Liver (tissue), 9 donors: ENCODE measurements around the gene TRIM63. TPM values are rescaled to one million over a fixed set of nuclear protein-coding genes. Genes with fewer than 3 reads are reported as not detected.

Source experiments
- DNase-seq: peaks from one replicate; pipeline ENCODE4 v3.0.0-alpha.2; 2017; ENCODE audit warnings: low spot score
- H3K27ac ChIP-seq, 2 donors: one replicate each; pipeline ENCODE4 v1.7.0; 2013; ENCODE audit warnings: inconsistent platforms in 2 of 2, low read length in 2 of 2, control low read depth in 1 of 2, low read depth in 1 of 2, mild to moderate bottlenecking in 1 of 2
- H3K27me3 ChIP-seq, 4 donors: one replicate each; pipeline versions ENCODE4 v1.6.1 to v1.7.0; 2013; ENCODE audit warnings: low read length in 3 of 4, inconsistent platforms in 1 of 4, mild to moderate bottlenecking in 1 of 4, moderate library complexity in 1 of 4; ENCODE audit not compliant: control insufficient read depth in 4 of 4, insufficient read depth in 4 of 4
- H3K36me3 ChIP-seq, 4 donors: one replicate each; pipeline versions ENCODE4 v1.6.1 to v1.7.0; 2013; ENCODE audit warnings: low read length in 3 of 4, mild to moderate bottlenecking in 3 of 4, low read depth in 1 of 4, moderate library complexity in 1 of 4; ENCODE audit not compliant: control insufficient read depth in 4 of 4, insufficient read depth in 3 of 4
- H3K4me1 ChIP-seq, 4 donors: one replicate each; pipeline versions ENCODE4 v1.6.1 to v1.7.0; 2013; ENCODE audit warnings: low read length in 3 of 4, mild to moderate bottlenecking in 3 of 4, moderate library complexity in 1 of 4; ENCODE audit not compliant: control insufficient read depth in 4 of 4, insufficient read depth in 4 of 4
- H3K4me3 ChIP-seq, 3 donors: one replicate each; pipeline versions ENCODE4 v1.6.1 to v1.7.0; 2013; ENCODE audit warnings: low read length in 3 of 3, control low read depth in 1 of 3, low read depth in 1 of 3, mild to moderate bottlenecking in 1 of 3
- H3K9ac ChIP-seq, 2 donors: one replicate each; pipeline ENCODE4 v1.7.0; 2013; ENCODE audit warnings: low read length in 2 of 2, mild to moderate bottlenecking in 2 of 2, moderate library complexity in 2 of 2, control low read depth in 1 of 2, low read depth in 1 of 2
- H3K9me3 ChIP-seq, 4 donors: one replicate each; pipeline versions ENCODE4 v1.6.1 to v1.7.0; 2013; ENCODE audit warnings: low read length in 3 of 4; ENCODE audit not compliant: control insufficient read depth in 4 of 4
- EGR1 ChIP-seq, 2 donors: IDR thresholded peaks; 2 replicates each; pipeline ENCODE4 v1.6.1; 2016 to 2018; ENCODE audit warnings: antibody characterized with exemption in 2 of 2, low read depth in 2 of 2
- FOXA1 ChIP-seq: IDR thresholded peaks from 2 replicates; pipeline ENCODE4 v1.6.1; 2016; ENCODE audit warnings: antibody characterized with exemption
- FOXA2 ChIP-seq: IDR thresholded peaks from 2 replicates; pipeline ENCODE4 v1.6.1; 2016; ENCODE audit warnings: antibody characterized with exemption
- GABPA ChIP-seq, 2 donors: IDR thresholded peaks in 1 of 2; conservative IDR thresholded peaks in 1 of 2; 2 replicates each; pipeline ENCODE4 v1.6.1; 2016; ENCODE audit warnings: antibody characterized with exemption in 2 of 2, mild to moderate bottlenecking in 1 of 2, moderate library complexity in 1 of 2
- HNF4A ChIP-seq, 2 donors: conservative IDR thresholded peaks; 2 replicates each; pipeline ENCODE4 v1.6.1; 2016; ENCODE audit warnings: antibody characterized with exemption in 2 of 2, mild to moderate bottlenecking in 2 of 2
- HNF4G ChIP-seq: IDR thresholded peaks from 2 replicates; pipeline ENCODE4 v1.6.1; 2016; ENCODE audit warnings: antibody characterized with exemption
- JUND ChIP-seq, 2 donors: IDR thresholded peaks; 2 replicates each; pipeline ENCODE4 v1.6.1; 2016; ENCODE audit warnings: antibody characterized with exemption in 2 of 2
- NR2F2 ChIP-seq: IDR thresholded peaks from 2 replicates; pipeline ENCODE4 v1.6.1; 2016; ENCODE audit warnings: antibody characterized with exemption
- RAD21 ChIP-seq, 2 donors: IDR thresholded peaks; 2 replicates each; pipeline ENCODE4 v1.6.1; 2016; ENCODE audit warnings: antibody characterized with exemption in 2 of 2, mild to moderate bottlenecking in 2 of 2
- RXRA ChIP-seq, 2 donors: IDR thresholded peaks; 2 replicates each; pipeline ENCODE4 v1.6.1; 2017 to 2018; ENCODE audit warnings: antibody characterized with exemption in 2 of 2, mild to moderate bottlenecking in 1 of 2
- SP1 ChIP-seq: IDR thresholded peaks from 2 replicates; pipeline ENCODE4 v1.6.1; 2018; ENCODE audit warnings: antibody characterized with exemption, mild to moderate bottlenecking
- TAF1 ChIP-seq: conservative IDR thresholded peaks from 2 replicates; pipeline ENCODE4 v1.6.1; 2016; ENCODE audit warnings: antibody characterized with exemption, mild to moderate bottlenecking
- YY1 ChIP-seq: IDR thresholded peaks from 2 replicates; pipeline ENCODE4 v1.6.1; 2016; ENCODE audit warnings: antibody characterized with exemption, mild to moderate bottlenecking
- WGBS: extraction: QIAGEN DNeasy Blood & Tissue Kit; methylation state at CpG from one replicate; pipeline ENCODE4 v1.1.7; 2013; 5-methylcytosine and 5-hydroxymethylcytosine counted together
- polyA plus RNA-seq, 2 donors: library from polyadenylated mRNA; stranded (reverse) in 1 of 2; unstranded in 1 of 2; fragments of 200-250 nt in 1 of 2; fragments of >200 nt in 1 of 2; fragmentation: Nextera tagmentation in 1 of 2; extraction: Ambion mirVana in 1 of 2; gene quantifications; one replicate each; pipeline versions ENCODE4 v1.2.1 to v1.2.3, GENCODE V29; 2013 to 2015
- total RNA-seq, 2 donors: library from RNA; depleted of rRNA; stranded (reverse); fragments of >200 nt; gene quantifications; one replicate each; pipeline ENCODE4 v1.2.3, GENCODE V29; 2014
- TF ChIP-seq, protein P1 (sequence below): IDR thresholded peaks from 2 replicates; pipeline ENCODE4 v1.6.1; 2016; ENCODE audit warnings: antibody characterized with exemption
- TF ChIP-seq, protein P2 (sequence below): IDR thresholded peaks from 2 replicates; pipeline ENCODE4 v1.6.1; 2016; ENCODE audit warnings: antibody characterized with exemption
- TF ChIP-seq, protein P3 (sequence below): fragments of 150-350 bp; IDR thresholded peaks from 2 replicates; pipeline ENCODE4 v1.5.1; 2017; ENCODE audit warnings: improper control_type of control experiment, low read depth, low read length; ENCODE audit not compliant: missing input control
- TF ChIP-seq, protein P4 (sequence below): IDR thresholded peaks from 2 replicates; pipeline ENCODE4 v1.6.1; 2016; ENCODE audit warnings: antibody characterized with exemption
- TF ChIP-seq, protein P5 (sequence below): IDR thresholded peaks from 2 replicates; pipeline ENCODE4 v1.6.1; 2016; ENCODE audit warnings: antibody characterized with exemption, mild to moderate bottlenecking
- donor health status: healthy.
- donor health status: healthy.
- donor health status: healthy.
- donor health status: healthy.
- donor health status: healthy.

Gene TRIM63
- total and polyA plus RNA-seq, 4 donors: 0.03 TPM; not detected in 3

DNA sequence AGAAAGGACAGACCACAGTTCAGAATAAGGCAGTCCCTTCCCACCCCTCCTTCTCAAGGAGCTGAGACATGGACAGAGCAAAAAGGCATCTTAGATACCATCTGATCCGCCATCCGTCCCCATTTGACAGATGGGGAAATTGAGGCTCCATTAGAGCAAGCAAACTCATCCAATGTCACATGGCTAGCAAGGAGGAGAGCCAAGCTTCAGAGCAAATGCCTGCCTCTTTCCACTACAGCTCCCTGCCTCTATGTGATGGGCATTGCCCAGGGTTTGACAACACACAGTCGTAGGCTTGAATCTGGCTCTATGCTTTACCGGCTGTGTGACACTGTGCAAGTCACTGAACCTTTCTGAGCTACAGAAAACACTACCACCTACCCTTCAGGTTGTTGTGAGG lies 25.5 kb downstream of the TRIM63 start:
- 71% methylated on average over 4 of the region's 4 CpGs for WGBS
- no peak for DNase-seq
- H3K9ac ChIP-seq: no peak overlapping the region
- no peak overlapping the region for H3K27ac ChIP-seq
- peaks cover 0 to 15% (median 6%) of the 10 kb centered on the region in 4 donors for H3K27me3 ChIP-seq
- no peaks in the 10 kb centered on the region for H3K36me3 ChIP-seq
- no peaks in the 10 kb centered on the region for H3K9me3 ChIP-seq
- H3K4me1 ChIP-seq: peaks cover 7 to 14% (median 9%) of the 10 kb centered on the region in 4 donors
- no peak overlapping the region for H3K4me3 ChIP-seq
- no peak for TF ChIP-seq FOXA2

DNA sequence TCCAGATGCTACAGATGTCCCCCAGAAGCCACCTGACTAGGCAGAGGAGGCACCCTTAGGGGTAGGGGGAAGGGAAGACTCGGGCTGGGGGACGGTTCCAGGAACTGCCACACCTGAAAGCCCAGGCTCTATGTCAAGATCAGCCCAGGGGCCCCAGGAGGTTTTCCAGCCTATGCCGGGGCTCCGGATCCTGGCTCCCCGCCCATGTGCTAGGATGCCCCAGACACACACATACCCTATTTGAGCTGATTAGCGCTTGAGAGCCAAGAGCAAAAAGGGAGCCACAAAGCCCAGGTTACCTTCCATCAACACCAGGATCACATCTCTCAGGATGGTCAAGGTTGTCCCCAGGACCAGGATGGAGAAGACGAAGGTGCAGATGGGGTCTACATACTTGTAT lies 26.0 kb downstream of the TRIM63 start:
- H3K4me3 ChIP-seq: no peak overlapping the region
- peaks cover 0 to 9% (median 2%) of the 10 kb centered on the region in 4 donors for H3K27me3 ChIP-seq
- H3K27ac ChIP-seq: no peak overlapping the region
- no peaks in the 10 kb centered on the region for H3K9me3 ChIP-seq
- H3K4me1 ChIP-seq: peaks cover 6 to 14% (median 8%) of the 10 kb centered on the region in 4 donors
- TF ChIP-seq RAD21 (IDR thresholded peaks at IDR 0.05): no peak
- no peak for TF ChIP-seq GABPA (IDR thresholded peaks at IDR 0.05 in 1 of 2, conservative IDR thresholded peaks at IDR 0.05 in 1 of 2)
- TF ChIP-seq TAF1: no peak
- TF ChIP-seq SP1: no peak
- TF ChIP-seq, protein P1, sequence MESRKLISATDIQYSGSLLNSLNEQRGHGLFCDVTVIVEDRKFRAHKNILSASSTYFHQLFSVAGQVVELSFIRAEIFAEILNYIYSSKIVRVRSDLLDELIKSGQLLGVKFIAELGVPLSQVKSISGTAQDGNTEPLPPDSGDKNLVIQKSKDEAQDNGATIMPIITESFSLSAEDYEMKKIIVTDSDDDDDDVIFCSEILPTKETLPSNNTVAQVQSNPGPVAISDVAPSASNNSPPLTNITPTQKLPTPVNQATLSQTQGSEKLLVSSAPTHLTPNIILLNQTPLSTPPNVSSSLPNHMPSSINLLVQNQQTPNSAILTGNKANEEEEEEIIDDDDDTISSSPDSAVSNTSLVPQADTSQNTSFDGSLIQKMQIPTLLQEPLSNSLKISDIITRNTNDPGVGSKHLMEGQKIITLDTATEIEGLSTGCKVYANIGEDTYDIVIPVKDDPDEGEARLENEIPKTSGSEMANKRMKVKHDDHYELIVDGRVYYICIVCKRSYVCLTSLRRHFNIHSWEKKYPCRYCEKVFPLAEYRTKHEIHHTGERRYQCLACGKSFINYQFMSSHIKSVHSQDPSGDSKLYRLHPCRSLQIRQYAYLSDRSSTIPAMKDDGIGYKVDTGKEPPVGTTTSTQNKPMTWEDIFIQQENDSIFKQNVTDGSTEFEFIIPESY: no peak
- TF ChIP-seq HNF4A (conservative IDR thresholded peaks at IDR 0.05): no peak
- no peak for TF ChIP-seq EGR1 (IDR thresholded peaks at IDR 0.05; ENCODE audit: low read depth in 2 of 2)
- TF ChIP-seq HNF4G: no peak
- TF ChIP-seq JUND (IDR thresholded peaks at IDR 0.05): no peak
- TF ChIP-seq, protein P2, sequence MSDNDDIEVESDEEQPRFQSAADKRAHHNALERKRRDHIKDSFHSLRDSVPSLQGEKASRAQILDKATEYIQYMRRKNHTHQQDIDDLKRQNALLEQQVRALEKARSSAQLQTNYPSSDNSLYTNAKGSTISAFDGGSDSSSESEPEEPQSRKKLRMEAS: no peak
- TF ChIP-seq, protein P3, sequence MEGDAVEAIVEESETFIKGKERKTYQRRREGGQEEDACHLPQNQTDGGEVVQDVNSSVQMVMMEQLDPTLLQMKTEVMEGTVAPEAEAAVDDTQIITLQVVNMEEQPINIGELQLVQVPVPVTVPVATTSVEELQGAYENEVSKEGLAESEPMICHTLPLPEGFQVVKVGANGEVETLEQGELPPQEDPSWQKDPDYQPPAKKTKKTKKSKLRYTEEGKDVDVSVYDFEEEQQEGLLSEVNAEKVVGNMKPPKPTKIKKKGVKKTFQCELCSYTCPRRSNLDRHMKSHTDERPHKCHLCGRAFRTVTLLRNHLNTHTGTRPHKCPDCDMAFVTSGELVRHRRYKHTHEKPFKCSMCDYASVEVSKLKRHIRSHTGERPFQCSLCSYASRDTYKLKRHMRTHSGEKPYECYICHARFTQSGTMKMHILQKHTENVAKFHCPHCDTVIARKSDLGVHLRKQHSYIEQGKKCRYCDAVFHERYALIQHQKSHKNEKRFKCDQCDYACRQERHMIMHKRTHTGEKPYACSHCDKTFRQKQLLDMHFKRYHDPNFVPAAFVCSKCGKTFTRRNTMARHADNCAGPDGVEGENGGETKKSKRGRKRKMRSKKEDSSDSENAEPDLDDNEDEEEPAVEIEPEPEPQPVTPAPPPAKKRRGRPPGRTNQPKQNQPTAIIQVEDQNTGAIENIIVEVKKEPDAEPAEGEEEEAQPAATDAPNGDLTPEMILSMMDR: no peak
- no peak for TF ChIP-seq RXRA (IDR thresholded peaks at IDR 0.05)
- TF ChIP-seq, protein P4, sequence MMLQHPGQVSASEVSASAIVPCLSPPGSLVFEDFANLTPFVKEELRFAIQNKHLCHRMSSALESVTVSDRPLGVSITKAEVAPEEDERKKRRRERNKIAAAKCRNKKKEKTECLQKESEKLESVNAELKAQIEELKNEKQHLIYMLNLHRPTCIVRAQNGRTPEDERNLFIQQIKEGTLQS: no peak
- no peak for TF ChIP-seq YY1
- no peak for TF ChIP-seq FOXA2
- TF ChIP-seq NR2F2: no peak
- TF ChIP-seq FOXA1: no peak
- TF ChIP-seq, protein P5, sequence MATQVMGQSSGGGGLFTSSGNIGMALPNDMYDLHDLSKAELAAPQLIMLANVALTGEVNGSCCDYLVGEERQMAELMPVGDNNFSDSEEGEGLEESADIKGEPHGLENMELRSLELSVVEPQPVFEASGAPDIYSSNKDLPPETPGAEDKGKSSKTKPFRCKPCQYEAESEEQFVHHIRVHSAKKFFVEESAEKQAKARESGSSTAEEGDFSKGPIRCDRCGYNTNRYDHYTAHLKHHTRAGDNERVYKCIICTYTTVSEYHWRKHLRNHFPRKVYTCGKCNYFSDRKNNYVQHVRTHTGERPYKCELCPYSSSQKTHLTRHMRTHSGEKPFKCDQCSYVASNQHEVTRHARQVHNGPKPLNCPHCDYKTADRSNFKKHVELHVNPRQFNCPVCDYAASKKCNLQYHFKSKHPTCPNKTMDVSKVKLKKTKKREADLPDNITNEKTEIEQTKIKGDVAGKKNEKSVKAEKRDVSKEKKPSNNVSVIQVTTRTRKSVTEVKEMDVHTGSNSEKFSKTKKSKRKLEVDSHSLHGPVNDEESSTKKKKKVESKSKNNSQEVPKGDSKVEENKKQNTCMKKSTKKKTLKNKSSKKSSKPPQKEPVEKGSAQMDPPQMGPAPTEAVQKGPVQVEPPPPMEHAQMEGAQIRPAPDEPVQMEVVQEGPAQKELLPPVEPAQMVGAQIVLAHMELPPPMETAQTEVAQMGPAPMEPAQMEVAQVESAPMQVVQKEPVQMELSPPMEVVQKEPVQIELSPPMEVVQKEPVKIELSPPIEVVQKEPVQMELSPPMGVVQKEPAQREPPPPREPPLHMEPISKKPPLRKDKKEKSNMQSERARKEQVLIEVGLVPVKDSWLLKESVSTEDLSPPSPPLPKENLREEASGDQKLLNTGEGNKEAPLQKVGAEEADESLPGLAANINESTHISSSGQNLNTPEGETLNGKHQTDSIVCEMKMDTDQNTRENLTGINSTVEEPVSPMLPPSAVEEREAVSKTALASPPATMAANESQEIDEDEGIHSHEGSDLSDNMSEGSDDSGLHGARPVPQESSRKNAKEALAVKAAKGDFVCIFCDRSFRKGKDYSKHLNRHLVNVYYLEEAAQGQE: no peak
- 85% methylated on average over 7 of the region's 7 CpGs for WGBS
- no peak for DNase-seq
- H3K9ac ChIP-seq: no peak overlapping the region
- H3K36me3 ChIP-seq: no peaks in the 10 kb centered on the region
